Right cardiac atrium (tissue), 5 donors: ENCODE measurements around the gene IGF1R. TPM values are rescaled to one million over a fixed set of nuclear protein-coding genes. Genes with fewer than 3 reads are reported as not detected.
A peak's percentile ranks its signal among the peaks of the same experiment; 100 is the strongest.

Source experiments
- ATAC-seq, 2 donors: fragments of 200-7000 bp; cut with Tn5 transposase; one replicate each; pipeline versions ENCODE4 v1.8.0 to v1.9.1; 2020; ENCODE audit warnings: moderate library complexity in 2 of 2, mild to moderate bottlenecking in 1 of 2
- DNase-seq, 3 donors: peaks; one replicate each; pipeline ENCODE4 v3.0.0-alpha.2; 2020
- H3K27ac ChIP-seq: one replicate; pipeline ENCODE4 v1.5.1; 2013; ENCODE audit warnings: mild to moderate bottlenecking, low read length, control low read depth, moderate library complexity
- H3K27me3 ChIP-seq: one replicate; pipeline ENCODE4 v1.6.1; 2013; ENCODE audit not compliant: control insufficient read depth, insufficient read depth
- H3K4me1 ChIP-seq: one replicate; pipeline ENCODE4 v1.6.1; 2013; ENCODE audit warnings: low read length; ENCODE audit not compliant: control insufficient read depth, insufficient read depth
- H3K4me3 ChIP-seq: one replicate; pipeline ENCODE4 v1.5.1; 2013; ENCODE audit warnings: low read length, control low read depth
- H3K9me3 ChIP-seq: one replicate; pipeline ENCODE4 v1.6.1; 2013; ENCODE audit warnings: low read length; ENCODE audit not compliant: control insufficient read depth
- WGBS: extraction: QIAGEN DNeasy Blood & Tissue Kit; methylation state at CpG from one replicate; pipeline ENCODE4 v1.1.7; 2013; 5-methylcytosine and 5-hydroxymethylcytosine counted together
- intact Hi-C, 4 donors: fragments of 100-400 bp; cut with DNase I; formaldehyde crosslinking; loops; one replicate each; pipeline versions ENCODE4 v1.11.0 to v1.14.0; 2022 to 2023
- polyA plus RNA-seq: library from polyadenylated mRNA; stranded (reverse); fragments of 200-250 nt; gene quantifications from one replicate; pipeline ENCODE4 v1.2.3, GENCODE V29; 2013
- total RNA-seq, 4 donors: library from RNA; stranded (reverse); fragmentation: NEBNext Ultra II Directional; extraction: Animal tissue kit (Norgen Biotek cat#: 25700); gene quantifications; one replicate each; pipeline ENCODE4 v1.2.1, GENCODE V29; 2021
- donor health status: healthy with polysubstance abuse.
- donor health status: DM: no; HTN: yes; CAD: no.
- donor health status: DM: no; HTN: no; CAD: no.
- donor health status: DM: no; HTN: yes; CAD: no; lungs with severe emphysema.
- donor health status: DM: yes; HTN: yes; CAD: no.

Gene IGF1R
- total and polyA plus RNA-seq, 5 donors = 9.0 to 52.3 (median 34.4) TPM

DNA sequence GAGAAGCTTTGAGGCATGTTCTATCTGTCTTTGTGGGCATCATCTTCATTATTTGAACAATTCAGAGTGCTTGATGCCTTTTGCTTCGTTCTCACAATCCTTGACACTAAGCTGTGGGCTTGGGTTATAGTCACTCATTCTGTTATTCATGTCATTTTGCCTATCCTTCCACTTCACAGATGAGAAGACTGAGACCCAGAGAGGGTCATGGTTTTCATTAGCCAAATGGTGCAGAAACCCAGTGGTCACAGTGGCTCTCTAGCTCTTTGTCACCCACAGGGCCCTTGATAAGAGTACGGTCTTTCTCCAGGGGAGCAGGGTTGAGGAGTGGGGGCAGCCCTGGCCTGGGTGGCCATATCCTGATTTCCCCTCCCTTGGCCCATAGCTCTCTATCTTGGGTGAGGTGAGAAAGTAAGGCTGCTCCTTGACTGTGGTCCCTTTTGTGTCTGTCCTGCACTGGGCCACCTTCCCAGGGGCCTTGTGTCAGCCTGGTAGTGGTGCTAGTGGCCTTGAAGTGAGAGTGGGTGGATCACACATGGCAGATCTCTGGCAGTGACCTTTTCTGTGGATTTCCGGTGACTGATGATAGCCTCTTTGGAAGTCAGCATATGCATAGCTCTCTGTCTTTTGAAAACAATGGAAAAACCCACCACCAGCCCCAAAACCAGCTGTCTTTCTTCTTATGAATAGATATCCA is 130.1 kb downstream of the IGF1R start:
- intact Hi-C loops = loop anchor here in 3 of 4 donors (5.0 to 10.0 kb wide), 4 partner anchors 116 to 299 kb away; no protein-coding TSS in a partner anchor
- no peak overlapping the region for H3K4me3 ChIP-seq
- 81% methylated on average over 3 of the region's 3 CpGs for WGBS
- peaks cover 2% of the 10 kb centered on the region for H3K4me1 ChIP-seq
- peak; percentile 23 to 43 for ATAC-seq
- H3K27ac ChIP-seq = no peak overlapping the region
- no peak for DNase-seq
- H3K27me3 ChIP-seq = no peaks in the 10 kb centered on the region
- H3K9me3 ChIP-seq = no peaks in the 10 kb centered on the region

DNA sequence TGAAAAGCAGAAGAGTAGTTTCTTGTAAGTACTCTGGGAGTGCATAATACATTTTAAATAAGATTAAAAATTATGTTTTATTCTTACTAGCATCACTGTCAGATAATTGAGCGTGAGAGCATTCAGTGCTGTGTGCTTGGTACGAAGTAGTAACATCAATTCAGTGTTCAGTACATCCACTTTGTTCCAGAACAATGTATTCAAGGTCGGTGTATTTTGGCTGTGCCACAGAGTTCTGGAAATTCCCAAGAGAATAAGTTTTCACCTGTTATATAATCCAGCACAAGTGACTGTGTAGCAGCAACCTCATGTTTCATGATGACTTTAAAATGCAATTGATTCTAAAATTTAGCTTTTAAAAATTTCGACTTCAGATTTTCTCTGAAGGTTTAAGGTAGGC is 130.6 kb downstream of the IGF1R start:
- Histone ChIP-seq H3K4me3 (no peak overlapping the region), H3K9me3 (no peaks in the 10 kb centered on the region), H3K4me1 (no peaks in the 10 kb centered on the region), H3K27me3 (no peaks in the 10 kb centered on the region), H3K27ac (no peak overlapping the region)
- no peak for DNase-seq
- 72% methylated on average over 4 of the region's 4 CpGs for WGBS
- intact Hi-C loops = loop anchor here in 3 of 4 donors (5.0 to 10.0 kb wide), 4 partner anchors 117 to 298 kb away; no protein-coding TSS in a partner anchor
- no peak for ATAC-seq

DNA sequence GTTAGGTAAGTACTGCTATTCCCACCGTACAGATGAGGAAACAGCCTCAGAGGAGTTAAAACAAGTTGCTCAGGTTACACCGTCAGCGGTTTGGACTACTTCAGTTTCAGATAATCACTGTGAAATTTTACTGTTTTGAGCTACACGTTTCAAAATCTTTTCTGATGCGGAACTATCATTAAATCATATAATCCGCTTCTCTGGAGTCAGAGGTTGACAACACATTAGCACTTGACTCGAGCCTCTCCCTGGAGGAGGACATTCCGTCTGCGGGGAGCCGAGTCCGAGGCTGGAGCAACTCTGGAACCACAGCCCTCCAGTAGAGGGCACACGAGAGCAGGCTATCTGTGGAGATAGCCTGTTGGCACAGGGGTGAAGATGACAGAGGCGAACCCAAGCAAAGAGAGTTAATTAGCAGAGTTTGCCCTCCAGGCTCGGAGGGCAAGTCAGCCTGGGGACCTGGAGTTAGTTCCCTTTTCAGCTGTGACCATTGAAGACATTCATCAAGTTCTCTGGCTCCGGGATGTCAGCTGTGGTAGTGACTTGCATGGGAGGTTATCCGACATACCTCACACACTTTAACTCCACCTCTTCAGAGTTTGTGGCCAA is 131.2 kb downstream of the IGF1R start:
- DNase-seq (peak; percentile 80 to 91 (median 90)), ATAC-seq (peak; percentile 87 to 92)
- Histone ChIP-seq H3K4me1 (no peaks in the 10 kb centered on the region), H3K4me3 (no peak overlapping the region), H3K27me3 (no peaks in the 10 kb centered on the region), H3K9me3 (no peaks in the 10 kb centered on the region), H3K27ac (no peak overlapping the region)
- WGBS = 25% methylated on average over 16 of the region's 16 CpGs
- intact Hi-C loops = loop anchor here in 3 of 4 donors (5.0 to 10.0 kb wide), 4 partner anchors 117 to 298 kb away; no protein-coding TSS in a partner anchor

DNA sequence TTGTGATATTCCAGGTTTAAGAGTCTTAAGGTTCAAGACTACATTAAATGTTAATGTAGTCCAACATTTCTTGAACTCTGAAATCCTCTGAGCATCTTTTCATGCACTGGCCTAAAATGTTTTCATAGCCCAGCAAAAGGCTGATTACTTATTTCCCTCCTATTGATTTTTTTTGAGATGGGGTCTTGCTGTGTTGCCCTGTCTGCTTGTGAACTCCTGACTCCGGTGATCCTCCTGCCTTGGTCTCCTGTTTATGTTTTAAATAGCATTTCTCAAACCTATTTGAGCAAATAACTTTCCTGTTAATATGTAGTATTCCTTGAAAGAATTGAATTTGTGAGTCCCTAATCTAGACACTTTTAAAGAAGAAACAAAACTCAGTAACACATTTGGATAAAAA is 133.5 kb downstream of the IGF1R start:
- H3K9me3 ChIP-seq = no peaks in the 10 kb centered on the region
- intact Hi-C loops = no loop called here
- H3K27me3 ChIP-seq = no peaks in the 10 kb centered on the region
- no peak for ATAC-seq
- 100% methylated on average over 1 of the region's 1 CpG for WGBS
- peaks cover 4% of the 10 kb centered on the region for H3K4me1 ChIP-seq
- DNase-seq = no peak
- H3K27ac ChIP-seq = no peak overlapping the region
- H3K4me3 ChIP-seq = no peak overlapping the region

DNA sequence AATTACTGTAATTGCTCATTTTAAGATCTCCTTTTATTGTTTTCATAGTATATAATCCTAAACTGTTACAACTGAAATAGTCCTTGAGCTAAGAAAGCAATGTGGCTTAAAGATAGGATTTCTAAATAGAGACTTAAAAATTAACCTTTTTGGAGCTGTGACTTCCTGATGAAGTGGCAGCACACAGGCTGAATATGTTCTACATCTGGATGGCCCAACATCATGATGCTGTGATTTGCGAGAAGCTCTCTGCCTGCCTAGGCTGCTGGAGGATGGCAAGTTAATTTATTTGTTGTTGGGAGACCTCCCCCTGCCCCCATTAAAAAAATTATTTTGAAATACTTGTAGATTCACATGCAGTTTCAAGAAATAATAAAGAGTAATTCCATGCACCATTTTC is 134.5 kb downstream of the IGF1R start:
- no peaks in the 10 kb centered on the region for H3K27me3 ChIP-seq
- H3K9me3 ChIP-seq = no peaks in the 10 kb centered on the region
- H3K4me1 ChIP-seq = peaks cover 10% of the 10 kb centered on the region
- no peak overlapping the region for H3K27ac ChIP-seq
- DNase-seq = no peak
- no peak overlapping the region for H3K4me3 ChIP-seq
- 93% methylated on average over 1 of the region's 1 CpG for WGBS
- ATAC-seq = no peak
- intact Hi-C loops = no loop called here

DNA sequence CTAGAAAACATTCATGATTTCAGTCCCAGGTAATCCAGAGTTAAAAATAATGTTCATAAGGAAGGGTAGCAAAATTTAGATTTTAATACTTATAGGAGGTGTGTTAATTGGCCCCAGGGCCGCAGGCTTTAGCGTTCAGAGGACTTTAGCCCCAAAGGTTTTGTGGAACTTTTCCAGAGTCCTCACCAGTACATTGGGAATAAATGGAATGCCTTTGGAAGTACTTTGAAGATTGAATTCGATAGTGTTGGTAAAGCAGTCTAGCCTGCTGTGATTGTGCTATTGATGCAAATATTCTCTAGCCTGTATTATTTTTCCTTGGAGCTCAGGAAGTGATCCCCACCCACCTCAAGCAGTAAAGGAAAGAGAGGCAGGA is 137.1 kb downstream of the IGF1R start:
- no peak overlapping the region for H3K27ac ChIP-seq
- H3K27me3 ChIP-seq = no peaks in the 10 kb centered on the region
- H3K4me3 ChIP-seq = no peak overlapping the region
- 73% methylated on average over 3 of the region's 3 CpGs for WGBS
- H3K4me1 ChIP-seq = peaks cover 12% of the 10 kb centered on the region
- ATAC-seq (no peak), DNase-seq (no peak)
- intact Hi-C loops = no loop called here
- no peaks in the 10 kb centered on the region for H3K9me3 ChIP-seq

DNA sequence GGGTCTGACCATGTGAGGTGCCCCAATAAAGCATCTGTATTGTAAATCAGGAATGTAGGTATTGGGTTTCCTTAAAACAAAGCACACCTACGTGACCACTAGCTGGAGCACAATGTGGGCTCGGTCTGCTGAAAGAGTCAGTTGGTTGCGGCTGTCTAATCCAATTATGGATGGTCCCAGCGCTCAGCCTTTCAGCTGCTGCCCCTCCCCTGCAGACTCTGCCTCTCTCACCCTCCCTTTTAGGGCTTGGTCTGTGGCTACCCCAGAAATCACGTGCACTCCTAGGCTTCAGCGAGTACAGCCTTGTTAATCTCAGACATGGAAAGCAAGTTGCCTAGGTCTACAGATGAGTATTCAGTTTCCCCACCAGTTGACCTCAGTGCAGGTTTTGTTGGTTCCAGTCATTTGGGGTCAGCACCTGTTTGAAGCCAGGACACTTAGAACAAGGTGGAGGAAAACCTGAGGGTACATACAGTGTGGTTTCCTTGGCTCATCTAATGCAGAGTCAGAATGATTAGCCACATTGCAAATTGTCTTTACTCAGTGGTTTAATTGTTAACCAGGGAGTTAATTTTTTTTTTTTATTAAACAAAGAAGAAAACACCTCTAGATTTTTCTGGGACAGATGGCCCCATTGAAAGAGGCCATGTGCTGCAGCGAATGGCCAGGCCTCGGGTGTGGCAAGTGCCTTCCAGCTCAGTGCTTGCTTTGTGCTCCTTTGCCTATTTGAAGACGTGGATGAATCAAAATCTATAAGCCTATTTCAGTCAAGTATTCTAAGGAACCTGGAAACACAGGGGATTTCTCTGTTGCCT is 137.7 kb downstream of the IGF1R start:
- H3K27me3 ChIP-seq = no peaks in the 10 kb centered on the region
- H3K27ac ChIP-seq = peak overlapping the region; percentile 55
- WGBS = 78% methylated on average over 9 of the region's 9 CpGs
- intact Hi-C loops = no loop called here
- ATAC-seq (peak; percentile 66 to 82), DNase-seq (no peak)
- peaks cover 12% of the 10 kb centered on the region for H3K4me1 ChIP-seq
- no peak overlapping the region for H3K4me3 ChIP-seq
- H3K9me3 ChIP-seq = no peaks in the 10 kb centered on the region

DNA sequence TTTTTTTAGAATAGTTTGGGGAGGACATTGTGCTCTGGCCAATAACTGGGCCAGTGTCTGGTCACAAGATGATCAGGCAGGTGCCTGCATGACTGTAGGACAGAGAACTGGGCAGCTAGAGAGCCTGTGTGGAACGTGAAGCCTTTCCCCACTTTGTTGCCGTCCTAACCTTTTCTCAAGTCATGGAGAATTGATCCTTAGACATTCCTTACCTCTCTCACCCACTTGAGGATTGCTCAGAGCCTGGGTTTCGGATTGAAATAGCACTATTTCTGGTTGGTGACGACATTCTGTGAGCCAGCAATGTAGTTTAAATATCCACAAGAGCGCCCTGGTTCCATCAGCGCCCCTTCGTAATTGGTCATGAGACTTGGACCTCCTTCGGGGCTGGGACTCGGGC is 138.4 kb downstream of the IGF1R start:
- Histone ChIP-seq H3K4me1 (peaks cover 12% of the 10 kb centered on the region), H3K27me3 (no peaks in the 10 kb centered on the region), H3K4me3 (no peak overlapping the region), H3K9me3 (no peaks in the 10 kb centered on the region), H3K27ac (peak overlapping the region; percentile 83)
- 81% methylated on average over 9 of the region's 9 CpGs for WGBS
- DNase-seq (no peak), ATAC-seq (peak; percentile 26 to 53)
- intact Hi-C loops = no loop called here

DNA sequence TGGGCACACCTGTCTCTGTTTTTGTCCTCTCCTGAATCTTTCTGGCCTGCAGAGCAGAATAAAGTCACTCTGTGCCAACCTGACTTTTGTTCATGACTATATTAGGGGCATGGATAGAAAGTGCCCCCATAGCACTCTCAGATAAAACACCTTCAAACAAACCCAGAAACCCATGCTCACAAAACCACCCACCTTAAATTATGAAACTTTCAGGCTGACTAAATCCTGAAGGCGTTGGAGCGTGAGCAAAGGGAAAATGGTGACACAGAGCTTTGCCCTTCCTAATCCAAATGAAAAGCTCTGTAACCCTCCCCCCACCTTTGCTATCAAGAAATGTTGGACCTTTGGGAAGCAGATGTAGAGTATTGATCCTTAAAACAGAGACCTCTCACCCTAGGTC is 138.9 kb downstream of the IGF1R start:
- H3K9me3 ChIP-seq = no peaks in the 10 kb centered on the region
- ATAC-seq (no peak), DNase-seq (no peak)
- intact Hi-C loops = no loop called here
- H3K27ac ChIP-seq = peak overlapping the region; percentile 83
- H3K4me3 ChIP-seq = no peak overlapping the region
- peaks cover 12% of the 10 kb centered on the region for H3K4me1 ChIP-seq
- no peaks in the 10 kb centered on the region for H3K27me3 ChIP-seq
- 94% methylated on average over 2 of the region's 2 CpGs for WGBS

DNA sequence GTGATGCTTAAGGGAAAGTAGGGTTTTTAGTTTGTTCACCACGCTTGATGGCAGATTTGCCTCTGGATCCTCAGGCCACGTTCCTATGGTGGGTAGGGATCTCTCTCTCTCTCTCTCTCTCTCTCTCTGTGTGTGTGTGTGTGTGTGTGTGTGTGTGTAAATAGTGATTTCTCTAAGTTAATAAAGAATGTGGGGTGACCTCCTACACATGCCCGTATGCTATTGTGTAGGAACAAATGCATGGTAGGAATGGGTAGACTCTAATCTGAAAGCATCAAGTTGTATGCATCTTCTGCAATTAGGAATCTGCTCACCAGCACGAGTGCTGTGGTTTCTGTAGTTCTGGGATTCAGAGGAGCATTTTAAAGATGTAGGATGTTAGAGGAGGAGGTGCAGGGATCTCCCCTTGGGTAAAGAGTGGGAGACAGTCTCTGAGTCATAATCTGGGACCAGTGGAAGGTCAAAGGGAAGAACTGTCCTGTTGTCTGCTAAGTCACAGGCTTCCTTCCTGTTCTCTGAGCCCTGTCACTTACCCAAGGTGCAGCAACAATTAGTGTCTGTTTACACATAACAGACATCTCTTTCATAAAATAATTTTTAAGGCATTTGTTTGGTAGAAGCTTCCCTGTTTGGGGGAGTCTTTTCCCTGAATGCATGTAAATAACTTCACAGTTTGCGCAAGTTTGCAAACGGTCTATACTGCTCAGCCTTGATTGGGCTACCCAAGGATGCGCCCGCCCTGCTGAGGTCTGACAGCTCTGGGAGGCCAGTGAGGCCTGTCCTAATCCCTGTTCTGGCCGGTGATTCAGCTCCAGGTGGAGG is 139.8 kb downstream of the IGF1R start:
- DNase-seq (no peak), ATAC-seq (peak in 1 of 2 donors; percentile 31)
- Histone ChIP-seq H3K4me3 (no peak overlapping the region), H3K27me3 (no peaks in the 10 kb centered on the region), H3K9me3 (no peaks in the 10 kb centered on the region), H3K27ac (no peak overlapping the region), H3K4me1 (peaks cover 12% of the 10 kb centered on the region)
- intact Hi-C loops = no loop called here
- WGBS = 78% methylated on average over 9 of the region's 9 CpGs
